ENCODE data around the gene RAB28. TPM values are rescaled to one million over a fixed set of nuclear protein-coding genes. Genes with fewer than 3 reads are reported as not detected.

The RAB28 gene
- polyA plus RNA-seq, 2 of the 4 experiments (the other 2 are of a cell fraction) = 9.5 to 24.6 TPM

- ATAC-seq (no peak), DNase-seq (ENCODE audit: low read depth in 1 of 2, low spot score in 1 of 2) (no peak), FAIRE-seq (no peak)
- H3K27ac ChIP-seq = no peak overlapping the region
- no peaks in the 10 kb centered on the region for H3K4me1 ChIP-seq
- ChIA-PET POLR2A (no interaction called here), CTCF (no interaction called here)
- no peak overlapping the region for H3K4me3 ChIP-seq
- no peak for TF ChIP-seq NPAS2 (CRISPR knock-in tag; IDR thresholded peaks at IDR 0.05; ENCODE audit: borderline replicate concordance)
- TF ChIP-seq KDM1A (IDR thresholded peaks at IDR 0.05; ENCODE audit: low read depth) = no peak
- no peak for TF ChIP-seq JUN (IDR thresholded peaks at IDR 0.05)
- TF ChIP-seq MAX (IDR thresholded peaks at IDR 0.05) = no peak
- no peak for TF ChIP-seq TFCP2L1 (CRISPR knock-in tag; IDR thresholded peaks at IDR 0.05)
- TF ChIP-seq ZC3H11A (IDR thresholded peaks at IDR 0.05) = no peak
- TF ChIP-seq PHF8 (IDR thresholded peaks at IDR 0.05; ENCODE audit: borderline replicate concordance, low read depth) = no peak
- no peak overlapping the region for H3K4me2 ChIP-seq
- no peaks in the 10 kb centered on the region for H3K9me3 ChIP-seq
Observed at GRCh38 chr4:13386405-13387107, 97.6 kb downstream of the RAB28 start.

- ATAC-seq (no peak), DNase-seq (ENCODE audit: low read depth in 1 of 2, low spot score in 1 of 2) (no peak), FAIRE-seq (no peak)
- TF ChIP-seq POLR2AphosphoS2 (conservative IDR thresholded peaks at IDR 0.05; ENCODE audit: low read length) = no peak
- no peak for TF ChIP-seq CHD2 (IDR thresholded peaks at IDR 0.05; ENCODE audit: low read length, partially characterized antibody)
- no peak for TF ChIP-seq HES2 (IDR thresholded peaks at IDR 0.05)
- no peak for TF ChIP-seq REST (IDR thresholded peaks at IDR 0.05)
- TF ChIP-seq SREBF2 (IDR thresholded peaks at IDR 0.05) = no peak
- TF ChIP-seq HOXA7 (CRISPR knock-in tag; IDR thresholded peaks at IDR 0.05) = no peak
- no peak for TF ChIP-seq FOXS1 (CRISPR knock-in tag; IDR thresholded peaks at IDR 0.05)
- no peak for TF ChIP-seq SMC3 (IDR thresholded peaks at IDR 0.05)
- 95% methylated on average over 4 of the region's 7 CpGs for WGBS (ENCODE audit: missing lambda C conversion rate)
- Histone ChIP-seq H3K9me3 (no peaks in the 10 kb centered on the region), H3K4me3 (no peak overlapping the region), H3K4me1 (no peaks in the 10 kb centered on the region), H3K27ac (no peak overlapping the region), H3K4me2 (no peak overlapping the region)
- CTCF ChIA-PET = no interaction called here
- POLR2A ChIA-PET = no interaction called here
Observed at GRCh38 chr4:13384055-13384454, 100.1 kb downstream of the RAB28 start.

GRCh38 chr4:13378973-13379759, 105.0 kb downstream of the RAB28 start:
- 96% methylated on average over 9 of the region's 9 CpGs for WGBS (ENCODE audit: missing lambda C conversion rate)
- CTCF ChIA-PET = no interaction called here

More at GRCh38 chr4:13378973-13379759, 105.0 kb downstream of the RAB28 start:
- no peak for DNase-seq (ENCODE audit: low read depth in 1 of 2, low spot score in 1 of 2)
- H3K9me3 ChIP-seq = no peaks in the 10 kb centered on the region
- POLR2A ChIA-PET = no interaction called here
- no peak overlapping the region for H3K4me3 ChIP-seq
- no peak for FAIRE-seq
- no peak overlapping the region for H3K4me2 ChIP-seq
- TF ChIP-seq ZFP36 (IDR thresholded peaks at IDR 0.05; ENCODE audit: borderline replicate concordance, partially characterized antibody) (no peak), POLR2AphosphoS2 (conservative IDR thresholded peaks at IDR 0.05; ENCODE audit: low read length) (no peak), GATA3 (IDR thresholded peaks at IDR 0.05; ENCODE audit: borderline replicate concordance) (no peak)
- H3K27ac ChIP-seq = no peak overlapping the region
- no peak for ATAC-seq
- H3K4me1 ChIP-seq = no peaks in the 10 kb centered on the region
